ENCODE data around the gene ADAMTS14.

The ADAMTS14 gene

GRCh38 chr10:70748801-70749573 is 76.7 kb downstream of the ADAMTS14 start:
- DNase-seq: no peak

DNA sequence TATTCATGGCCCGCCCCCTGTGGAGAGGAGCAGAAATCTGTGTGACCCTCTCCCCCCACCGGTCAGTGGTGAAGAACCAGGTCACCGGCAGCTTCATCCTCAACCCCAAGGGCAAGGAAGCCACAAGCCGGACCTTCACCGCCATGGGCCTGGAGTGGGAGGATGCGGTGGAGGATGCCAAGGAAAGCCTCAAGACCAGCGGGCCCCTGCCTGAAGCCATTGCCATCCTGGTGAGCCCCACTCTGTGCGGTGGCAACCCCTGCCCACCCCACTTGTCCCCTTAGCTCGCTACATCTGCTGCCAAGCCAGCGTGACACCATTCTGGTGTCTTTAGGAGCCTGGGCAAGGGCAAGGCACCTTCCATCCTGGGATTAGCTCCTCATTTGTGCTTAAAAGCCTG is 77.5 kb downstream of the ADAMTS14 start:
- DNase-seq: no peak

GRCh38 chr10:70750156-70750703 is 77.9 kb downstream of the ADAMTS14 start:
- no peak for DNase-seq

DNA sequence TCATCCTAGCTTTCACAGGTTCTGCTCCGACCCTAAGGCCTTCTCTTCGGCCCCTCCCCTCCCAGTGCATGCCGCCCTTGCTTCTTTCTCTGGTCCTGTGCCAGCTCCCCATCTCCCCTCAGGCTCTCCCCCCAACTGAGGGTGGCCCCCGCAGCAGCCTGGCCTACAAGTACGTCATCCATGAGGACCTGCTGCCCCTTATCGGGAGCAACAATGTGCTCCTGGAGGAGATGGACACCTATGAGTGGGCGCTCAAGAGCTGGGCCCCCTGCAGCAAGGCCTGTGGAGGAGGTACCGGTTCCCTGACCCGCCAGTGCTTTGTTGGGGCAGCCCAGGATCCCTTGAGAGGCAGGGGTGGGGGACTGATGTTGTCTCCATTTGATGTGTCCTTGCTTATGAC is 79.0 kb downstream of the ADAMTS14 start:
- DNase-seq: no peak

DNA sequence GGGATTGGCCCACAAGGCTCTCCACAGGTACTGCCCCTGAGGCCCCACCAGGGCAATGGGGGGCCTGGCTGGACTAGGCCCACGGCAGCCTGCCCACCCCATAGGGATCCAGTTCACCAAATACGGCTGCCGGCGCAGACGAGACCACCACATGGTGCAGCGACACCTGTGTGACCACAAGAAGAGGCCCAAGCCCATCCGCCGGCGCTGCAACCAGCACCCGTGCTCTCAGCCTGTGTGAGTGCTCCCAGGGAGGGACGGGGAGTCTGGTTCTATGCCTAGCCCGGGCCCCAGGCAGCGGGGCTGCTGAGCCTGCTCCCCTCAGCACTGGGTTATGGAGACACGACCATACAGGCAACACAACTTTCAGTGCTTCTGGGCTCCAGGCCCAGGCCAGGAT is 79.7 kb downstream of the ADAMTS14 start:
- DNase-seq: no peak

- DNase-seq: no peak
These were observed 80.3 kb downstream of the ADAMTS14 start for GRCh38 chr10:70752571-70752970.

GRCh38 chr10:70753026-70753663 is 80.8 kb downstream of the ADAMTS14 start:
- DNase-seq: peak in 4 of 58 donors; percentile 5 to 14 (median 8)

DNA sequence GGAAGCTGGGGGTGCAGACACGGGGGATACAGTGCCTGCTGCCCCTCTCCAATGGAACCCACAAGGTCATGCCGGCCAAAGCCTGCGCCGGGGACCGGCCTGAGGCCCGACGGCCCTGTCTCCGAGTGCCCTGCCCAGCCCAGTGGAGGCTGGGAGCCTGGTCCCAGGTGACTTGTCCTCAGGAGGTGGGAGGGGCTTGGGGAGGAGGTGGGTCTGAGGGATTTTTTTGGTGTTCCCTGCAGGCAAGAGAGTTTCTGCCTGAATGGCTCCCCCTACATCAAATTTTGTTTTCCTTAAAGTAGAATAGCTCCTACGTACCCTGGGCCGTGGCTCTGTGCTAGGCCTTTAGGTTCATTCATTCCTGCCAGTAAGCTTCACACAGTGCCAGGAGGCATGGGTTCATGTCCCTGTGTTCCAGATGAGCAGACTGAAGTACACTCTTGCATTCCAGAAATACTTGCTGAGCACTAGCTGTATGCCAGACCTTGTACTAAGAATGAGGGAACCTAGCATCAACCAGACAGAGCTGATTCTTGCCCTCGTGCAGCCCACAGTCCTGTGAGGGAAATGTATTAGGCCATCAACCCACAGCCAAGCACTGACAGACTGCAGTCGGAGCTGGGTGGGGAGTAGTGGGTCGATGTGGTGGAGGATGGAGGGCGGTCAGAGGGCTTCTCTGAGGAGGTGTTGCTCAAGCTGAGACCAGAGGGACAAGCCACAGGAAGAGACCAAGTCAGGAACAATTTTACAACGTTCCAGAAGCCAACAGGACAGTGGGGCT is 81.7 kb downstream of the ADAMTS14 start:
- DNase-seq: no peak

- no peak for DNase-seq
These were observed 84.5 kb downstream of the ADAMTS14 start for GRCh38 chr10:70756700-70757360.

GRCh38 chr10:70757856-70758255 is 85.5 kb downstream of the ADAMTS14 start:
- DNase-seq: no peak

GRCh38 chr10:70758757-70759514 is 86.6 kb downstream of the ADAMTS14 start:
- peak in 53 of 58 donors; percentile 7 to 82 (median 51) for DNase-seq

DNA sequence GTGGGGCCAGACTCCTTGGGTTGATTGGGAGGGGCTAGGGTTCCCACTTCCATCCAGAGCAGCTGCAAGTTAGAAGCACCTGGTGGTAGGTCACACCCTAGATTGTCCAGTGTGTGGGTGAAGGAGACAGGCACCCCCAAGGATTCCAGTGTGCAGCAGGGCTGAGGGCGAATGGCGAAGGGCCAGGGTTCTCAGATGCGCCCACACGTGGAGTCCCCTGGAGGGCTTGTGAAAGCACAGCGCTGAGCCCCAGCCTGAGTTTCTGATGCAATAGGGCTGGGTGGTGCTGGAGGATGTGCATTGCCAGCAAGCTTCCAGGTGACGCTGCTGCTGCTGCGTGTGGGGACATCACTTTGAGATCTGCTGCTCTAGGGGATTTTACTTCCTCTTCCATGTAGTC is 87.5 kb downstream of the ADAMTS14 start:
- no peak for DNase-seq

GRCh38 chr10:70760271-70760787 is 88.0 kb downstream of the ADAMTS14 start:
- DNase-seq: no peak

DNA sequence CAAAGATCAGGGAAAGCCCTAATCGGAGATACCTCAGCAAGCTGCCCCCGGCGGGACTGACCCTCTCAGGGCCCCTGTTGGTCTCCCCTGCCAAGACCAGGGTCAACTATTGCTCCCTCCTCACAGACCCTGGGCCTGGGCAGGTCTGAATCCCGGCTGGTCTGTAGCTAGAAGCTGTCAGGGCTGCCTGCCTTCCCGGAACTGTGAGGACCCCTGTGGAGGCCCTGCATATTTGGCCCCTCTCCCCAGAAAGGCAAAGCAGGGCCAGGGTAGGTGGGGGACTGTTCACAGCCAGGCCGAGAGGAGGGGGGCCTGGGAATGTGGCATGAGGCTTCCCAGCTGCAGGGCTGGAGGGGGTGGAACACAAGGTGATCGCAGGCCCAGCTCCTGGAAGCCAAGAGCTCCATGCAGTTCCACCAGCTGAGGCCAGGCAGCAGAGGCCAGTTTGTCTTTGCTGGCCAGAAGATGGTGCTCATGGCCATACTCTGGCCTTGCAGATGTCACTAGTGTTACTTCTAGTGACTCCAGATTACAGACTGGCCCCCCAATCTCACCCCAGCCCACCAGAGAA is 88.8 kb downstream of the ADAMTS14 start:
- DNase-seq: peak in 5 of 58 donors; percentile 11 to 27 (median 12)

GRCh38 chr10:70761727-70762350 is 89.5 kb downstream of the ADAMTS14 start:
- DNase-seq: no peak

GRCh38 chr10:70762441-70763175 is 90.3 kb downstream of the ADAMTS14 start:
- no peak for DNase-seq

DNA sequence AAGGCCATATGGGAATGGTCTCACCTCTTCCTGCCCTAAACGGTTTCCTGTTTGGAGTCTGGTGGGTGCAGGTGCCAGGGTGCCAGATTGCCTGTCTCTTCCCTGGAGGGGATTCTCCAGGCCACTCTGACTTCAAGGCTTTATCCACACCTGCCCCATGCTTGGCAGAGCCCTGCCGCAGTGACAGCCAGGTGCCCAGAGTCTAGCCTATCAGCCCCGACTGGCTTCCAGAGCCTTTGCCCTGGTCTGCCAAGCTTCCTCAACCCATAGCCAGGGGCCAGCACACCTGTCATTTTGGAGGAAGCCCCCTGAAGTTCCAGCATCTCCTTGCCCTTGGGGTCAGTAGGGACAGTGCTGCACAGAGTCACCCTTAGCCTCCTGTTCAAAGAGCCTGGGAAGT is 91.3 kb downstream of the ADAMTS14 start:
- no peak for DNase-seq

- DNase-seq: no peak
These were observed 93.7 kb downstream of the ADAMTS14 start for GRCh38 chr10:70765794-70766594.
